ENCODE results near the gene ATP6V1B1. TPM values are rescaled to one million over a fixed set of nuclear protein-coding genes. Genes with fewer than 3 reads are reported as not detected.

The ATP6V1B1 gene
- total and polyA plus RNA-seq, 9 of the 15 experiments (the other 6 are each of a cell fraction or from before 2014, with no cell fraction given), result not detected

DNA sequence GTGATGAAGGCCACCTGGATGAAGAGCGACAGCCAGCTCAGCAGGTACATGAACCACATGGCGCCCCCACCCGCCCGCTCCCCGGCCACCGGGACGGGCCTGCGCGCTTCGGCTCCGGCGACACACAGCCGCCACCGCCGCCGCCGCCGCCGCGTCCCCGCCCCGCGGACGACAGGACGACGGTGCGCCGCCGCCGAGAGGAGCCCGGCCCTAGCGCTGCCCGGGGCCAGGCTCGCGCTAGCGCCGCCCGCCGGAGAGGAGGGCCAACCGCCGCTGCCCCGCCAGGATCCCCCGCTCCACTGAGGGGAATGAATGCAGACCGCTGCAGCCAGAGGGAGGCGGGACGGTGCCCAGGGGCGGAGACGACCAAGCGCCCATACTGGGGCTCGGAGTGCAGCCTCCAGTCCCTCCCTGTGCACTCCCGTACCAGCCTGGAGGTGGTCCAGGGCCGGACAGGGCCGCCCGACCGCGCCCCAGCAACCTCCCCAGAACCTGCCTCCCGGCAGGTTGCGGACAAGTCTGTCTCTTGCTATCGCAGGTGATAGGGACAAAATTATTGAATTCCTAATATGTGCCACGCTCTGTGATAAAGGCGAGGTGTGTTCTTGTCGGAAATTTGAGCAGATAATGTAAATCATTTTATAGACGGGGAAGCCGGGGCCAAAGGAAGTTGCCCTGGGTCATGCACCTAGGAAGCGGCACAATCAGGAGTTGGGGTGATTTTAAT, 59.2 kb downstream of the ATP6V1B1 start, which contains the start of gene TEX261 (continued):
- TF ChIP-seq TRIM25 (IDR thresholded peaks at IDR 0.05; ENCODE audit: borderline replicate concordance) (no peak), HMG20B (CRISPR knock-in tag; IDR thresholded peaks at IDR 0.05) (no peak), KHSRP (IDR thresholded peaks at IDR 0.05) (no peak), REST (IDR thresholded peaks at IDR 0.05; ENCODE audit: borderline replicate concordance) (no peak), REST (CRISPR knock-in tag; IDR thresholded peaks at IDR 0.05; ENCODE audit: low read depth) (no peak), ZFX (CRISPR knock-in tag; IDR thresholded peaks at IDR 0.05) (peak; percentile 72; the same call in 1 of the 2 replicates), ZNF12 (CRISPR knock-in tag; IDR thresholded peaks at IDR 0.05) (no peak), HNRNPH1 (optimal IDR thresholded peaks at IDR 0.05; ENCODE audit: low read depth, low read length) (no peak), ZSCAN32 (CRISPR knock-in tag; IDR thresholded peaks at IDR 0.05) (no peak), POLR2AphosphoS2 (IDR thresholded peaks at IDR 0.05; ENCODE audit: low read length) (no peak)
- TF ChIP-seq, protein P1, sequence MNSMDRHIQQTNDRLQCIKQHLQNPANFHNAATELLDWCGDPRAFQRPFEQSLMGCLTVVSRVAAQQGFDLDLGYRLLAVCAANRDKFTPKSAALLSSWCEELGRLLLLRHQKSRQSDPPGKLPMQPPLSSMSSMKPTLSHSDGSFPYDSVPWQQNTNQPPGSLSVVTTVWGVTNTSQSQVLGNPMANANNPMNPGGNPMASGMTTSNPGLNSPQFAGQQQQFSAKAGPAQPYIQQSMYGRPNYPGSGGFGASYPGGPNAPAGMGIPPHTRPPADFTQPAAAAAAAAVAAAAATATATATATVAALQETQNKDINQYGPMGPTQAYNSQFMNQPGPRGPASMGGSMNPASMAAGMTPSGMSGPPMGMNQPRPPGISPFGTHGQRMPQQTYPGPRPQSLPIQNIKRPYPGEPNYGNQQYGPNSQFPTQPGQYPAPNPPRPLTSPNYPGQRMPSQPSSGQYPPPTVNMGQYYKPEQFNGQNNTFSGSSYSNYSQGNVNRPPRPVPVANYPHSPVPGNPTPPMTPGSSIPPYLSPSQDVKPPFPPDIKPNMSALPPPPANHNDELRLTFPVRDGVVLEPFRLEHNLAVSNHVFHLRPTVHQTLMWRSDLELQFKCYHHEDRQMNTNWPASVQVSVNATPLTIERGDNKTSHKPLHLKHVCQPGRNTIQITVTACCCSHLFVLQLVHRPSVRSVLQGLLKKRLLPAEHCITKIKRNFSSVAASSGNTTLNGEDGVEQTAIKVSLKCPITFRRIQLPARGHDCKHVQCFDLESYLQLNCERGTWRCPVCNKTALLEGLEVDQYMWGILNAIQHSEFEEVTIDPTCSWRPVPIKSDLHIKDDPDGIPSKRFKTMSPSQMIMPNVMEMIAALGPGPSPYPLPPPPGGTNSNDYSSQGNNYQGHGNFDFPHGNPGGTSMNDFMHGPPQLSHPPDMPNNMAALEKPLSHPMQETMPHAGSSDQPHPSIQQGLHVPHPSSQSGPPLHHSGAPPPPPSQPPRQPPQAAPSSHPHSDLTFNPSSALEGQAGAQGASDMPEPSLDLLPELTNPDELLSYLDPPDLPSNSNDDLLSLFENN (IDR thresholded peaks at IDR 0.05; ENCODE audit: low read depth in 2 of 2, low read length in 2 of 2), result 0 out of 4 replicates have a peak, but pooled peaks of 1 of the 2 experiments have one; percentile 18
- TF ChIP-seq, protein P2, sequence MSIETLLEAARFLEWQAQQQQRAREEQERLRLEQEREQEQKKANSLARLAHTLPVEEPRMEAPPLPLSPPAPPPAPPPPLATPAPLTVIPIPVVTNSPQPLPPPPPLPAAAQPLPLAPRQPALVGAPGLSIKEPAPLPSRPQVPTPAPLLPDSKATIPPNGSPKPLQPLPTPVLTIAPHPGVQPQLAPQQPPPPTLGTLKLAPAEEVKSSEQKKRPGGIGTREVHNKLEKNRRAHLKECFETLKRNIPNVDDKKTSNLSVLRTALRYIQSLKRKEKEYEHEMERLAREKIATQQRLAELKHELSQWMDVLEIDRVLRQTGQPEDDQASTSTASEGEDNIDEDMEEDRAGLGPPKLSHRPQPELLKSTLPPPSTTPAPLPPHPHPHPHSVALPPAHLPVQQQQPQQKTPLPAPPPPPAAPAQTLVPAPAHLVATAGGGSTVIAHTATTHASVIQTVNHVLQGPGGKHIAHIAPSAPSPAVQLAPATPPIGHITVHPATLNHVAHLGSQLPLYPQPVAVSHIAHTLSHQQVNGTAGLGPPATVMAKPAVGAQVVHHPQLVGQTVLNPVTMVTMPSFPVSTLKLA (conservative IDR thresholded peaks at IDR 0.05), result no peak
